Thoracic aorta (tissue), 2 donors: ENCODE results near the gene MCF2L. TPM values are rescaled to one million over a fixed set of nuclear protein-coding genes. Genes with fewer than 3 reads are reported as not detected.

ENCODE experiments used
- ATAC-seq: fragments of 150-250 bp; one replicate; pipeline ENCODE4 v1.8.0; 2017; ENCODE audit warnings: low read depth; ENCODE audit not compliant: insufficient number of reproducible peaks, low FRiP score
- DNase-seq: peaks from one replicate; pipeline ENCODE4 v3.0.0-alpha.2; 2020; ENCODE audit warnings: low spot score
- H3K27ac ChIP-seq, 2 donors: fragments of 200-600 bp; sonication (generic); 1 replicate in 1 of 2; 2 replicates in 1 of 2; pipeline ENCODE4 v1.5.1; 2016; ENCODE audit warnings: mild to moderate bottlenecking in 2 of 2, moderate library complexity in 2 of 2
- H3K27me3 ChIP-seq: fragments of 200-600 bp; sonication (generic); replicated peaks from 2 replicates; pipeline ENCODE4 v1.6.0; 2016; ENCODE audit warnings: mild to moderate bottlenecking; ENCODE audit not compliant: insufficient read depth
- H3K36me3 ChIP-seq: fragments of 200-600 bp; sonication (generic); one replicate; pipeline ENCODE4 v1.5.1; 2016
- H3K4me1 ChIP-seq, 2 donors: fragments of 200-600 bp; sonication (generic); 1 replicate in 1 of 2; 2 replicates in 1 of 2; pipeline versions ENCODE4 v1.5.1 to v1.6.0; 2016; ENCODE audit warnings: low read depth in 2 of 2, mild to moderate bottlenecking in 1 of 2; ENCODE audit not compliant: control insufficient read depth in 1 of 2
- H3K4me3 ChIP-seq: fragments of 200-600 bp; sonication (generic); 2 replicates; pipeline ENCODE4 v1.5.1; 2016; ENCODE audit warnings: mild to moderate bottlenecking
- H3K9me3 ChIP-seq: fragments of 200-600 bp; sonication (generic); 2 replicates; pipeline ENCODE4 v1.5.1; 2016
- total RNA-seq, 2 donors: library from RNA; depleted of rRNA; stranded (reverse); fragments of >200 nt; gene quantifications; one replicate each; pipeline versions ENCODE4 v1.1.0 to v1.2.3, GENCODE V29; 2016
- TF ChIP-seq, protein P1 (sequence below): fragments of 200-600 bp; sonication (generic); IDR thresholded peaks from one replicate; pipeline ENCODE4 v1.5.1; 2019; ENCODE audit warnings: antibody characterized with exemption

Gene MCF2L
- total RNA-seq, 2 donors from 2014 or later = 34.9 to 49.2 TPM

DNA sequence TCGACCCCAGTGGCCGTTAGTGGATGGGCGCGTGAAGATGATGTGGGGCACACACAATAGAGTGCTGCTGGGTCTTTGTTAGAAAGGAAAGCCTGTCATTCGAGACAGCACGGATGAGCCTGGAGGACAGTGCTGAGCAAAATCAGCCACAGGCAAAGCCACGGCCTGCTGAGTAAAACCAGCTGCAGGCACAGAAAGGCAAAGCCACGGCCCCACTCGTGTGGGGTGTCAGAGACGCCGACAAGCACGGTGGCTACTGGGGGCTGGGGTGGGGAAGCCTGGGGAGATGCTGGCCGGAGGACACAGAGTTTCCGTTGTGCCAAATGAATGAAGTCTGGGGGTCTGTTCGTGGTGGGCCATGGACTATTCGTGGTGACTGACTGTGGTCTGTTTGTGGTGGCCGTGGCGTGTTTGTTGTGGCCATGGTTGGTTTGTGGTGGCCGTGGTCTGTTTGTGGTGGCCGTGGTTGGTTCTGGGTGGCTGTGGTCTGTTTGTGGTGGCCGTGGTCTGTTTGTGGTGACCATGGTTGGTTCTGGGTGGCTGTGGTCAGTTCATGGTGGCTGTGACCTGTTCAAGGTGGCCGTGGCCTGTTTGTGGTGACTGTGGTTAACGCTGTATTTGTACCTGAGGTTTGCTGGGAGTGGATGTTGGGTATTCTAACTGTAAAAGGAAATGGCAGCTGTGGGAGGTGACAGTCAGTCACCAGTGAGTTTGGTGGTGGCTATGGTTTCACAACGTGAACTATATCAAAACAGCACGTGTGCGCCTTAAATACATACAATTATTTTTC is 36.3 kb downstream of the MCF2L start:
- Histone ChIP-seq H3K27ac (no peak overlapping the region), H3K4me1 (peaks cover 0 to 12% of the 10 kb centered on the region in 2 donors), H3K27me3 (no peaks in the 10 kb centered on the region), H3K36me3 (no peaks in the 10 kb centered on the region), H3K4me3 (no peak overlapping the region), H3K9me3 (no peaks in the 10 kb centered on the region)
- ATAC-seq (no peak), DNase-seq (no peak)
- TF ChIP-seq, protein P1, sequence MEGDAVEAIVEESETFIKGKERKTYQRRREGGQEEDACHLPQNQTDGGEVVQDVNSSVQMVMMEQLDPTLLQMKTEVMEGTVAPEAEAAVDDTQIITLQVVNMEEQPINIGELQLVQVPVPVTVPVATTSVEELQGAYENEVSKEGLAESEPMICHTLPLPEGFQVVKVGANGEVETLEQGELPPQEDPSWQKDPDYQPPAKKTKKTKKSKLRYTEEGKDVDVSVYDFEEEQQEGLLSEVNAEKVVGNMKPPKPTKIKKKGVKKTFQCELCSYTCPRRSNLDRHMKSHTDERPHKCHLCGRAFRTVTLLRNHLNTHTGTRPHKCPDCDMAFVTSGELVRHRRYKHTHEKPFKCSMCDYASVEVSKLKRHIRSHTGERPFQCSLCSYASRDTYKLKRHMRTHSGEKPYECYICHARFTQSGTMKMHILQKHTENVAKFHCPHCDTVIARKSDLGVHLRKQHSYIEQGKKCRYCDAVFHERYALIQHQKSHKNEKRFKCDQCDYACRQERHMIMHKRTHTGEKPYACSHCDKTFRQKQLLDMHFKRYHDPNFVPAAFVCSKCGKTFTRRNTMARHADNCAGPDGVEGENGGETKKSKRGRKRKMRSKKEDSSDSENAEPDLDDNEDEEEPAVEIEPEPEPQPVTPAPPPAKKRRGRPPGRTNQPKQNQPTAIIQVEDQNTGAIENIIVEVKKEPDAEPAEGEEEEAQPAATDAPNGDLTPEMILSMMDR = no peak

DNA sequence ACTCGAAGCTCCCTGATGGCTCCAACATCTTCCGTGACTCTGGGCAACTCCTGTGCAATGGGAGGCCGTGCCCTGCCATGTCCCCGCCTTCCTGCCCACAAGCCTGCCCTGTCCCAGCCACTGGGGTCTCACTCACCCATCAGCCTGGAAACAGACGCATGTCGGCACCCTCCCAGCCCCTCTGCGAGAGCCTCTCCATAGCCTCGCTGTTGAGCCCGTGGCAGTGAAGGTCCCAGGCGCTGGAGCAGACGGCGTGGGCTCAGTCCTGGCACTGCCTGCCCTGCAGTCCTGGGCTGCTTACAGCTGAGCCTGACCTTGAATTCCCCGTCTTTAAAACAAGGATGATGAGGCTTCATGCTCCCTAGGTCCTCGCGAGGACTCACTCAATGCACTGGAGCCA is 37.0 kb downstream of the MCF2L start:
- H3K27ac ChIP-seq = no peak overlapping the region
- H3K36me3 ChIP-seq = no peaks in the 10 kb centered on the region
- peaks cover 0 to 10% of the 10 kb centered on the region in 2 donors for H3K4me1 ChIP-seq
- no peaks in the 10 kb centered on the region for H3K27me3 ChIP-seq
- ATAC-seq = no peak
- H3K9me3 ChIP-seq = no peaks in the 10 kb centered on the region
- no peak overlapping the region for H3K4me3 ChIP-seq
- no peak for DNase-seq
- TF ChIP-seq, protein P1 = no peak

DNA sequence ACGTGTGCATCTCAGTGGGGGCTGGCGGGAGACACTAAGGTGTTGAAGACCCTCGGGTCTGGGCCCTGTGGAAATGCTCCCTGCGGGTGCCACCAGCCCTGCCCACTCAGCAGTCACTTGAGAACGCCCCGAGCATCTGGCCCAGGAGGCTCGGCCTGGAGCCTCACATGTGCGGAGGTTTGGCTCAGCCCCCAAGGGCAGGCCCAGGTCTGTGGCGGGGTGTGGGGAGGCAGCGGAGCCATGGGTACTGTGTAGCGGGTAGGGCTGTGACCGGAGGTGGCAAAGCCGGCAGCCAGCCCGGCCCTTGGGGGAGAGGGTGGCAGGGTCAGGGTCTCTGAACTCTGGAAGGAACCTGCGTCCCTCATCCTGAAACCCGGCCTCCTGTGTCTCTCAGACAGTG is 37.6 kb downstream of the MCF2L start:
- ATAC-seq (no peak), DNase-seq (no peak)
- no peaks in the 10 kb centered on the region for H3K36me3 ChIP-seq
- H3K4me1 ChIP-seq = peaks cover 0 to 4% of the 10 kb centered on the region in 2 donors
- TF ChIP-seq, protein P1 = no peak
- no peaks in the 10 kb centered on the region for H3K9me3 ChIP-seq
- H3K4me3 ChIP-seq = no peak overlapping the region
- no peaks in the 10 kb centered on the region for H3K27me3 ChIP-seq
- H3K27ac ChIP-seq = no peak overlapping the region

DNA sequence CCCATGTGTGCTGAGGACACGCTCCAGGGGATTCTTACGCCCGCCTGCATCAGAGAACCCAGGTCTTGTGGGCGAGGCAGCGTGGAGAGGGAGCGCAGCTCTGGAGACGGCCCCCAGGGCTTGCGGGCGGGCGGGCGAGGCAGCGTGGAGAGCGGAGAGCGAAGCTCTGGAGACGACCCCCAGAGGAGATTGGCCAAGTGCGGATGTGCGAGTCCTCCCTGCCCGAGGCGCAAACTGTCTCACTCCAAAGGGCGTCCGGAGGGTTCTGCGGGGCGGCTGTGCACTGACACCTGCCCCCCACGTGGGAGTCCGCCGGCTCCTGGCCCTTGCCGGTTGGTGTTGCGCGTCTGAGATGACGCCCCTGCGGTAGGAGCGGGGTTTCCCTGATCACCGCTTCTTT is 39.8 kb downstream of the MCF2L start:
- TF ChIP-seq, protein P1 = no peak
- Histone ChIP-seq H3K36me3 (no peaks in the 10 kb centered on the region), H3K27me3 (no peaks in the 10 kb centered on the region), H3K9me3 (no peaks in the 10 kb centered on the region), H3K4me1 (no peaks in the 10 kb centered on the region), H3K27ac (no peak overlapping the region), H3K4me3 (no peak overlapping the region)
- DNase-seq (no peak), ATAC-seq (no peak)

DNA sequence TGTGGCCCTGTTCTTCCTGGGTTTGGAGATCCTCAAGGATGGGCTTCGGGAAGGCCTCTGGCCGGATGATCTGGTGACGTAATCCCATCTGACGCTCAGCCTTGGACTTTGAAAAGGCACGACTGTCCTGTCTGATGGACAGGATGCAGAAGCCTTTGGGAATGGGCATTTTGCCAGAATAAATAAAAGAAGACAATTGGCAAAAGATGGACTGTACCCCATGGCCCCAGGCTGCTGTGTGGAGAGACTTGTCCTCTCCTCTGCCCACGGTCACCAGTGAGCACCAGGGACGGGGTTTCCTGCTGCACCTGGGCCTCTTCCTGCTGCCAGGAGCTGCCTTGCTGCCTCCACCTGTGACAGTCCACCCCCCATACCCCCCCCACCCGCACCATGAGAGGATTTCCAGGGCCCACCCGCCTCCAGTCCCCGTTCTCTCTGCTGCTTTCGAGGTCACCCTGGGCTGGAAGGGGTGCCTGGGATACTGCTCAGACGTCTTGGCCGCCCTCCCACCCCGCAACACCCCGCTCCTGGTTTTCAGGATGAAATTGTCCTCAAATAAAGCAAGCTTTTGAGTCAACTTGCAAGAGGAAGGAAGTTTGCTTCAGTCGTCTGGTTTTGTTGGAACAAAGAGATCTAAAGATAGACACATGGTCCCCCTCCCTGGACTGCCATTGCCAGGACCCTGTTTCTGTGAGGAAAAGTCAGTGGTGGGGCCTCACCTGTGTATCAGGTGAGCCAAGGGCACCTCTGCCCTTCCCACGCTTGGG is 40.9 kb downstream of the MCF2L start:
- Histone ChIP-seq H3K27me3 (no peaks in the 10 kb centered on the region), H3K9me3 (no peaks in the 10 kb centered on the region), H3K36me3 (no peaks in the 10 kb centered on the region), H3K4me1 (no peaks in the 10 kb centered on the region), H3K4me3 (no peak overlapping the region), H3K27ac (no peak overlapping the region)
- DNase-seq = no peak
- ATAC-seq = no peak
- TF ChIP-seq, protein P1 = no peak
